Upper lobe of right lung (tissue), 1 donor: ENCODE measurements around the gene B3GNT8. TPM values are rescaled to one million over a fixed set of nuclear protein-coding genes. Genes with fewer than 3 reads are reported as not detected.

ENCODE experiments used
- ATAC-seq: fragments of 200-7000 bp; cut with Tn5 transposase; one replicate; pipeline ENCODE4 v1.9.1; 2020; ENCODE audit warnings: mild to moderate bottlenecking, moderate library complexity
- DNase-seq: peaks from one replicate; pipeline ENCODE4 v3.0.0-alpha.2; 2020
- H3K27ac ChIP-seq: fragments of 200-600 bp; one replicate; pipeline ENCODE4 v1.8.0; 2022
- H3K27me3 ChIP-seq: fragments of 200-600 bp; one replicate; pipeline ENCODE4 v1.8.0; 2022; ENCODE audit warnings: mild to moderate bottlenecking
- H3K36me3 ChIP-seq: fragments of 200-600 bp; one replicate; pipeline ENCODE4 v1.8.0; 2022
- H3K4me1 ChIP-seq: fragments of 200-600 bp; one replicate; pipeline ENCODE4 v1.8.0; 2022
- H3K4me3 ChIP-seq: fragments of 200-600 bp; one replicate; pipeline ENCODE4 v1.8.0; 2022; ENCODE audit warnings: mild to moderate bottlenecking
- H3K9me3 ChIP-seq: fragments of 200-600 bp; one replicate; pipeline ENCODE4 v1.8.0; 2022
- intact Hi-C: fragments of 100-400 bp; cut with DNase I; formaldehyde crosslinking; loops from one replicate; pipeline ENCODE4 v1.11.0; 2022
- total RNA-seq: library from RNA; stranded (reverse); fragmentation: NEBNext Ultra II Directional; extraction: Animal tissue kit (Norgen Biotek cat#: 25700); gene quantifications from one replicate; pipeline ENCODE4 v1.2.1, GENCODE V29; 2021
- TF ChIP-seq, protein P1 (sequence below): fragments of 200-600 bp; IDR thresholded peaks from one replicate; pipeline ENCODE4 v1.8.0; 2022; ENCODE audit warnings: antibody characterized with exemption
- donor health status: DM: no; HTN: yes; CAD: no; lungs with severe emphysema.

Gene B3GNT8
- total RNA-seq, 1 donor from 2014 or later, result 31.3 TPM

DNA sequence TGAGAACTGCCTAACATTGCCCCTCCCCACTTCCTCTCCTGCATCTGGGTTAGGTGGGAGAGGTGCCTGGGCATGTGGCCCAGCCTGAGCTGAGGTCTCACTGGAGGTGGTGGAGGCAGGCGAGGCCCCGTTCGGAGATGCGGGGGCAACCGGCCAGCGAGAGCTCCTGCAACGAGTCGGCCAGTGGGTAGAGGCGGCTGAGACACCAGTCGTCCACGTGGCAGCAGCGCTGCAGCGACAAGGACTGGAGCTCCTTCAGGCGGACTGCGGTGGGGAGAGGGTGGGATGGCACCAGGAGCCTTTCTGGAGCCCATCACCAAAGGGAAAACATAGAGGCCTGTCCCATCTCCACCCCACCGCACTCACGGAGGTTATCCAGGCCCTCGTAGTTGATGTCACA lies 6.0 kb upstream of the B3GNT8 start:
- peaks cover 6% of the 10 kb centered on the region for H3K4me1 ChIP-seq
- ATAC-seq, result no peak
- intact Hi-C loops, result no loop called here
- H3K36me3 ChIP-seq, result peaks cover 38% of the 10 kb centered on the region
- no peak for DNase-seq
- no peaks in the 10 kb centered on the region for H3K27me3 ChIP-seq
- TF ChIP-seq, protein P1, sequence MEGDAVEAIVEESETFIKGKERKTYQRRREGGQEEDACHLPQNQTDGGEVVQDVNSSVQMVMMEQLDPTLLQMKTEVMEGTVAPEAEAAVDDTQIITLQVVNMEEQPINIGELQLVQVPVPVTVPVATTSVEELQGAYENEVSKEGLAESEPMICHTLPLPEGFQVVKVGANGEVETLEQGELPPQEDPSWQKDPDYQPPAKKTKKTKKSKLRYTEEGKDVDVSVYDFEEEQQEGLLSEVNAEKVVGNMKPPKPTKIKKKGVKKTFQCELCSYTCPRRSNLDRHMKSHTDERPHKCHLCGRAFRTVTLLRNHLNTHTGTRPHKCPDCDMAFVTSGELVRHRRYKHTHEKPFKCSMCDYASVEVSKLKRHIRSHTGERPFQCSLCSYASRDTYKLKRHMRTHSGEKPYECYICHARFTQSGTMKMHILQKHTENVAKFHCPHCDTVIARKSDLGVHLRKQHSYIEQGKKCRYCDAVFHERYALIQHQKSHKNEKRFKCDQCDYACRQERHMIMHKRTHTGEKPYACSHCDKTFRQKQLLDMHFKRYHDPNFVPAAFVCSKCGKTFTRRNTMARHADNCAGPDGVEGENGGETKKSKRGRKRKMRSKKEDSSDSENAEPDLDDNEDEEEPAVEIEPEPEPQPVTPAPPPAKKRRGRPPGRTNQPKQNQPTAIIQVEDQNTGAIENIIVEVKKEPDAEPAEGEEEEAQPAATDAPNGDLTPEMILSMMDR, result no peak
- no peak overlapping the region for H3K27ac ChIP-seq
- no peak overlapping the region for H3K4me3 ChIP-seq
- H3K9me3 ChIP-seq, result no peaks in the 10 kb centered on the region

DNA sequence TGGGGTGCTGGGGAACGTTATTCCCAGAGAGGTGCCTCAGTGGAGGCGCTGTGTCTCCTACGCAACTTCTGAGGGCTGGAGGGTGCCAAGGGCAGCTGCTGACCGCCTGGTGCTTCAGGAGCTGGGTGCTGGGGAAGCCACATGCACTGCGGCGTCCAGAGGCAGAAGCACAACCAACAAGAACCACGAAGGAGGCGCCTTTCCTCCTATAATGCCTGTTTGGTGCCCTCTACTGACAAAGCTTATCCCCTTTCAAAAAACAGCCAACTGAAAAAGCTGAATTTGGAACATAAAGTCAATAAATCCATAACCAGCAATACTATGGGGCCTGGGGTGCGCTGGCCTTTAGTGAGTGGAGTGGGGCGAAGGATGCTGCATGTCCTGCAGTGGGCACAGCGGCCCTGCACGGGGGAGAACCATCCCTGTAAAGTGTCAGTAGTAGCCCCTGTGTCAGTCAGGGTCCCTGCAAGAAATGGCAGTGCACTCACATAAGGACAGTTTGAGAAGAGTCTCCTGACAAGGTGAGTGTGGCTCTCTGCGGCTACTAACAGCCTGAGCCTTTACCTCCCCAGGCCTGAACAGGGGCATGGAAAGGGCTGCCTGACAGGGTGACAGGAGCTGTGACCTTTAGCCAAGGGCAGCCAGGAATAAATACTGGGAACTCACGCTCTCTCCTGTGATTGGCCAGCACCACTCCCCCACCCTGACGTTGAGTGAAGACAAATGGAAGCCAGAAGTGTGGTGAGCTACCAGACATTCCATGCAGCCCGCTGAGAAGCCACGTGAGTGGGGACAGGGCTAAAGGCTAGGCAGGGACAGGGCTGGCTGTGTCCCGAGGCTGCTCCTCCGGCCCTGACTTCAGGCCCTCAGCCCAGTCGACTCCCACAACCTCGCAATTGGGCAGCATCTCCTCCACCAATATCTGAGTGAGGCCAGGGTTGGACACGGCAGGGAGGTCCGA lies 4.5 kb upstream of the B3GNT8 start:
- ATAC-seq, result no peak
- H3K36me3 ChIP-seq, result peaks cover 37% of the 10 kb centered on the region
- H3K4me3 ChIP-seq, result no peak overlapping the region
- TF ChIP-seq, protein P1, result peak; percentile 43
- no peak for DNase-seq
- H3K27me3 ChIP-seq, result no peaks in the 10 kb centered on the region
- peaks cover 14% of the 10 kb centered on the region for H3K4me1 ChIP-seq
- intact Hi-C loops, result no loop called here
- no peaks in the 10 kb centered on the region for H3K9me3 ChIP-seq
- peak overlapping the region; percentile 3 for H3K27ac ChIP-seq

DNA sequence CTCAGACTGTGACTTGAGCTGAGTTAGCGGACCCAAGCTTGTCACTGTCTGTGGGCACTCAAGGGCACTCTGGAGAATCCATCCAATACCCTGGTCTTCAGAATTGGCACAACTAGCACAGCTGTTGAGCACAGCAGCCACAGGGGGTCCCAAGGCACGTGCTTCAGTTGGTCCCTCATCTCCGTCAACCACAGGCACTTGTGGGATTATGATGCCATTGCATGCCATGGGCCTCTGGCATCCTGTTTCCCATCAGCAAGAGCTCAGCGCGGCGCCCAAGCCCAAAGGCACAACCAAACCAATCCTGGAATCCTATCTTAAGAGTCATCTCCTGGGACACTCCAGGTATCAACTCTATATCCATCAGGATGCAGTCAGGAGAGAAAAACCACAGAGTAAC lies 3.7 kb upstream of the B3GNT8 start:
- no peak for DNase-seq
- ATAC-seq, result no peak
- Histone ChIP-seq H3K27ac (peak overlapping the region; percentile 3), H3K27me3 (no peaks in the 10 kb centered on the region), H3K9me3 (no peaks in the 10 kb centered on the region), H3K36me3 (peaks cover 32% of the 10 kb centered on the region), H3K4me3 (no peak overlapping the region), H3K4me1 (peaks cover 22% of the 10 kb centered on the region)
- TF ChIP-seq, protein P1, result no peak
- intact Hi-C loops, result no loop called here

DNA sequence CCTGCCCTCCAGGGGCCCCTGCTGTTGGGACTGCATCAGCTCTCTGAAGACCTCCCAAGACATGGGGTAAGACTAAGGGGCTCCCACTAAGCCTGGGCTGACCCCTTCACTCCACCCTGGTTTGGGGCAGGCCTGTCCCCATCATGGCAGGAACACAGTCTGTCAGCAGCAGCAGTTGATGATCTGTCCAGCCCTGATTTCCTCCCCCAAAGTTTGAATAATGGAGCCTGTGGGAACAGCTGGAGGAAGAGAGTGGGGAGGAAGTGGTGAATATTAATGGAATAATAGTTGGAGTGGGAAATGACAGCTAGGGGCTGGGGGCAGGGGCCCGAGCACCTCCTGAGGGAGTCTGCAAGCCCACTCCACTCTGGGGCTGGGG lies 1.3 kb upstream of the B3GNT8 start:
- Histone ChIP-seq H3K36me3 (peaks cover 51% of the 10 kb centered on the region), H3K4me1 (peaks cover 34% of the 10 kb centered on the region), H3K9me3 (no peaks in the 10 kb centered on the region), H3K27me3 (no peaks in the 10 kb centered on the region), H3K27ac (peak overlapping the region; percentile 87), H3K4me3 (peak overlapping the region; percentile 68)
- intact Hi-C loops, result no loop called here
- DNase-seq (no peak), ATAC-seq (no peak)
- TF ChIP-seq, protein P1, result no peak

DNA sequence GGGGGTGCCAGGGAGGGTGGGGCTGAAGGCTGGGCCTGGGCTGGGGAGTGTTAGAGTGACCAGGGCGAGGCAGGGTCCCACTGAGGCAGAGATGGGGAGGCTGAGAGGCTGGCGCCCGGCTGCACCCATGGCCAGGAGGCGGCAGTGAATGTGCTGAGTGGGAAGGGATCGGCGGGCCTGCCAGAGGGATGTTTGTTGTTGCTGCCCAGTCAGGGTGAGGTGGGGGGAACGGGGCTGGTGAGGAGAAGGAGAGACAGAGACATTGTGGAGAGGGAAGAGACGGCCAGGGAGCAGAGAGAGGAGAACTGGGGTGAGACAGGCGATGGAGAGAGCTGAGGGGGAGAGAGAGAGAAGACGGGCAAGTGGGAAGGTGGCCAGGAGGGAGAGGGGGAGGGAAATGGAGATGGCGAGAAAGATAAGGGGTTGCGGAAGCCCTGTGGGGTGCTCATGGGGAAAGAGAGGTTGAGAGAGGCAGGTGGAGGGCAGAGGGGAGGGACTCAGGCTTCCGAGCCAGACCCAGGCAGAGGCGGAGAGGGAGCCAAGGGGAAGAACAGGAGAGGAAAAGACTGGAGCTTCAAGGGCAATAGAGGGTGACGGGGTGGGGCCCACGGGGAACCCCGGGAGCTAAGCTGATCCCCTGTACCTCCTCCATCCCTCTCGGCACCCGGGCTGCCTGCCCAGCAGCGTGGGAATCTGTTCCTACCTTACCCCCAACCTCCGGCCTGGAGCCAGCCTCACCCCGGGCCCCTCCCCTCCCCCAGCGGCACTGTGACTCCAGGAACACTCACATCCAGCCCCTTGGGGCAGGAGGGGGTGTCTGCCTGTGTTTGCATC lies 690 bp upstream of the B3GNT8 start:
- peaks cover 51% of the 10 kb centered on the region for H3K36me3 ChIP-seq

More for the DNA sequence above, 690 bp upstream of the B3GNT8 start:
- peak overlapping the region; percentile 68 for H3K4me3 ChIP-seq
- intact Hi-C loops, result no loop called here
- no peaks in the 10 kb centered on the region for H3K27me3 ChIP-seq
- TF ChIP-seq, protein P1, result no peak
- H3K4me1 ChIP-seq, result peaks cover 34% of the 10 kb centered on the region
- H3K9me3 ChIP-seq, result no peaks in the 10 kb centered on the region
- DNase-seq, result peak; percentile 80
- peak; percentile 35 for ATAC-seq
- H3K27ac ChIP-seq, result peak overlapping the region; percentile 87
